WTC11 (cell line): ENCODE data around the gene UBA1. TPM values are rescaled to one million over a fixed set of nuclear protein-coding genes. Genes with fewer than 3 reads are reported as not detected.

Experiments
- ATAC-seq: fragments of 200-7000 bp; cut with Tn5 transposase; 2 replicates; pipeline ENCODE4 v1.10.0; 2021; ENCODE audit warnings: mild to moderate bottlenecking, moderate library complexity
- CTCF ChIA-PET: fragments of 300-600 bp; sonication (Branson Sonifier 250); formaldehyde crosslinking; loops from one replicate; lab custom pipeline; 2021; ENCODE audit warnings: antibody characterized with exemption; lab: Charles Lee
- POLR2A ChIA-PET: fragments of 350-600 bp; sonication (Branson Sonifier 250); formaldehyde crosslinking; loops from one replicate; lab custom pipeline; 2021; ENCODE audit warnings: antibody characterized with exemption; lab: Charles Lee
- DNase-seq: peaks from one replicate; pipeline ENCODE4 v3.0.0; 2021; ENCODE audit warnings: low spot score
- H3K27ac Mint-ChIP-seq: 2 replicates; pipeline ENCODE4 v1.8.0; 2021; ENCODE audit warnings: mixed read lengths
- H3K27me3 Mint-ChIP-seq: 2 replicates; pipeline ENCODE4 v1.8.0; 2021; ENCODE audit warnings: low read depth, mild to moderate bottlenecking, moderate library complexity, mixed read lengths
- H3K36me3 Mint-ChIP-seq: 2 replicates; pipeline ENCODE4 v1.8.0; 2021; ENCODE audit warnings: mixed read lengths
- H3K4me1 Mint-ChIP-seq: 2 replicates; pipeline ENCODE4 v1.8.0; 2022; ENCODE audit warnings: mixed read lengths
- H3K4me3 Mint-ChIP-seq: 2 replicates; pipeline ENCODE4 v1.8.0; 2021; ENCODE audit warnings: mild to moderate bottlenecking, moderate library complexity, mixed read lengths
- H3K9me3 Mint-ChIP-seq: 2 replicates; pipeline ENCODE4 v1.8.0; 2021; ENCODE audit warnings: mixed read lengths
- ESRRA ChIP-seq: sonication (generic); formaldehyde crosslinking; IDR thresholded peaks from 2 replicates; pipeline ENCODE4 v1.8.1; 2022; ENCODE audit warnings: mild to moderate bottlenecking, missing genetic modification reagents, borderline replicate concordance
- ETV6 ChIP-seq: sonication (generic); formaldehyde crosslinking; IDR thresholded peaks from 2 replicates; pipeline ENCODE4 v1.8.1; 2022; ENCODE audit warnings: mild to moderate bottlenecking, missing genetic modification reagents
- FOXJ3 ChIP-seq: sonication (generic); formaldehyde crosslinking; IDR thresholded peaks from 2 replicates; pipeline ENCODE4 v1.9.0; 2021; ENCODE audit warnings: missing genetic modification reagents, mild to moderate bottlenecking, borderline replicate concordance
- FOXP1 ChIP-seq: sonication (generic); formaldehyde crosslinking; IDR thresholded peaks from 2 replicates; pipeline ENCODE4 v1.8.0; 2022; ENCODE audit warnings: missing genetic modification reagents, mild to moderate bottlenecking, moderate library complexity, borderline replicate concordance
- MXD4 ChIP-seq: fragments of 250-450 bp; sonication (Bioruptor Pico); IDR thresholded peaks from 2 replicates; pipeline ENCODE4 v1.8.0; 2021; ENCODE audit warnings: mild to moderate bottlenecking, moderate library complexity, borderline replicate concordance
- MYBL2 ChIP-seq: sonication (generic); formaldehyde crosslinking; IDR thresholded peaks from 2 replicates; pipeline ENCODE4 v1.8.1; 2023; ENCODE audit warnings: mild to moderate bottlenecking, moderate library complexity, missing genetic modification reagents
- NR2C2 ChIP-seq: sonication (generic); formaldehyde crosslinking; IDR thresholded peaks from 2 replicates; pipeline ENCODE4 v1.8.0; 2022; ENCODE audit warnings: mild to moderate bottlenecking, missing genetic modification reagents
- TCF7 ChIP-seq: sonication (generic); formaldehyde crosslinking; IDR thresholded peaks from 2 replicates; pipeline ENCODE4 v1.8.0; 2022; ENCODE audit warnings: mild to moderate bottlenecking, low read depth, missing genetic modification reagents, moderate library complexity
- ZNF423 ChIP-seq: fragments of 250-450 bp; sonication (Bioruptor Pico); IDR thresholded peaks from 2 replicates; pipeline ENCODE4 v2.1.2; 2022; ENCODE audit warnings: mild to moderate bottlenecking, moderate library complexity
- total RNA-seq: library from RNA; stranded (reverse); gene quantifications from 3 replicates; pipeline ENCODE4 v1.2.3, GENCODE V29; 2021
- TF ChIP-seq, protein P1 (sequence below): sonication (generic); formaldehyde crosslinking; IDR thresholded peaks from 2 replicates; pipeline ENCODE4 v1.8.0; 2023; ENCODE audit warnings: missing genetic modification reagents, mild to moderate bottlenecking, borderline replicate concordance
- TF ChIP-seq, protein P2 (sequence below): sonication (generic); formaldehyde crosslinking; IDR thresholded peaks from 2 replicates; pipeline ENCODE4 v1.8.0; 2022; ENCODE audit warnings: mild to moderate bottlenecking, missing genetic modification reagents
- TF ChIP-seq, protein P3 (sequence below): sonication (generic); formaldehyde crosslinking; IDR thresholded peaks from 2 replicates; pipeline ENCODE4 v1.8.1; 2022; ENCODE audit warnings: mild to moderate bottlenecking, moderate library complexity, missing genetic modification reagents
- TF ChIP-seq, protein P4 (sequence below): fragments of 250-450 bp; sonication (Bioruptor Pico); IDR thresholded peaks from 2 replicates; pipeline ENCODE4 v1.9.0; 2021; ENCODE audit warnings: moderate library complexity, mild to moderate bottlenecking, inconsistent platforms, borderline replicate concordance
- TF ChIP-seq, protein P5 (sequence below): sonication (generic); formaldehyde crosslinking; IDR thresholded peaks from 2 replicates; pipeline ENCODE4 v1.8.1; 2023; ENCODE audit warnings: mild to moderate bottlenecking, missing genetic modification reagents, moderate library complexity
- TF ChIP-seq, protein P6 (sequence below): sonication (generic); formaldehyde crosslinking; IDR thresholded peaks from 2 replicates; pipeline ENCODE4 v1.8.1; 2023; ENCODE audit warnings: mild to moderate bottlenecking, moderate library complexity, missing genetic modification reagents
- TF ChIP-seq, protein P7 (sequence below): fragments of 250-450 bp; sonication (Bioruptor Pico); IDR thresholded peaks from 2 replicates; pipeline ENCODE4 v1.9.0; 2021; ENCODE audit warnings: mild to moderate bottlenecking, borderline replicate concordance
- TF ChIP-seq, protein P8 (sequence below): sonication (generic); formaldehyde crosslinking; IDR thresholded peaks from 2 replicates; pipeline ENCODE4 v1.8.1; 2023; ENCODE audit warnings: mild to moderate bottlenecking, missing genetic modification reagents, borderline replicate concordance

The UBA1 gene
- total RNA-seq, 1 experiment from 2014 or later, result 379 TPM

DNA sequence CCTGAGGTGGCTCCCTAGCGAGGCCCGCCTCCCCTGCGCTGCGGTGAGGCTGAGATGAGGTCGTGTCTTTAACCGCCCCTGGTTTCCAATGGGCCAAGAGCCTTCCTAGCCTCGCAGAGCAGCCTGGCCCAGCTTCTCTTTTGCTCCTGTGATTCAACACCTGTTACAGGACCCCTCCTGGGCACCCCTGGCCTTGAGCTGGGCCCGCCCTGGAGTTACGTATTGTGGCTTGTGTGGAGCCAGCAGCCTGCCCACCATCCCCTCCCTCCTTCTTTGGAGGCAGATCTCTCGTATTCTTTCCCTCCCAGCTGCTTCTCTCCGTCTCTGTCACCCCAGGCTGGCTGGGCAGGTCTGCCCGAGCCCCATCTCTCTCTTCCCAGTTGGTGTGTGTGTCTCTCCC lies 19.3 kb upstream of the UBA1 start (continued):
- TF ChIP-seq, protein P1, sequence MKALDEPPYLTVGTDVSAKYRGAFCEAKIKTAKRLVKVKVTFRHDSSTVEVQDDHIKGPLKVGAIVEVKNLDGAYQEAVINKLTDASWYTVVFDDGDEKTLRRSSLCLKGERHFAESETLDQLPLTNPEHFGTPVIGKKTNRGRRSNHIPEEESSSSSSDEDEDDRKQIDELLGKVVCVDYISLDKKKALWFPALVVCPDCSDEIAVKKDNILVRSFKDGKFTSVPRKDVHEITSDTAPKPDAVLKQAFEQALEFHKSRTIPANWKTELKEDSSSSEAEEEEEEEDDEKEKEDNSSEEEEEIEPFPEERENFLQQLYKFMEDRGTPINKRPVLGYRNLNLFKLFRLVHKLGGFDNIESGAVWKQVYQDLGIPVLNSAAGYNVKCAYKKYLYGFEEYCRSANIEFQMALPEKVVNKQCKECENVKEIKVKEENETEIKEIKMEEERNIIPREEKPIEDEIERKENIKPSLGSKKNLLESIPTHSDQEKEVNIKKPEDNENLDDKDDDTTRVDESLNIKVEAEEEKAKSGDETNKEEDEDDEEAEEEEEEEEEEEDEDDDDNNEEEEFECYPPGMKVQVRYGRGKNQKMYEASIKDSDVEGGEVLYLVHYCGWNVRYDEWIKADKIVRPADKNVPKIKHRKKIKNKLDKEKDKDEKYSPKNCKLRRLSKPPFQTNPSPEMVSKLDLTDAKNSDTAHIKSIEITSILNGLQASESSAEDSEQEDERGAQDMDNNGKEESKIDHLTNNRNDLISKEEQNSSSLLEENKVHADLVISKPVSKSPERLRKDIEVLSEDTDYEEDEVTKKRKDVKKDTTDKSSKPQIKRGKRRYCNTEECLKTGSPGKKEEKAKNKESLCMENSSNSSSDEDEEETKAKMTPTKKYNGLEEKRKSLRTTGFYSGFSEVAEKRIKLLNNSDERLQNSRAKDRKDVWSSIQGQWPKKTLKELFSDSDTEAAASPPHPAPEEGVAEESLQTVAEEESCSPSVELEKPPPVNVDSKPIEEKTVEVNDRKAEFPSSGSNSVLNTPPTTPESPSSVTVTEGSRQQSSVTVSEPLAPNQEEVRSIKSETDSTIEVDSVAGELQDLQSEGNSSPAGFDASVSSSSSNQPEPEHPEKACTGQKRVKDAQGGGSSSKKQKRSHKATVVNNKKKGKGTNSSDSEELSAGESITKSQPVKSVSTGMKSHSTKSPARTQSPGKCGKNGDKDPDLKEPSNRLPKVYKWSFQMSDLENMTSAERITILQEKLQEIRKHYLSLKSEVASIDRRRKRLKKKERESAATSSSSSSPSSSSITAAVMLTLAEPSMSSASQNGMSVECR (CRISPR knock-in tag), result no peak

DNA sequence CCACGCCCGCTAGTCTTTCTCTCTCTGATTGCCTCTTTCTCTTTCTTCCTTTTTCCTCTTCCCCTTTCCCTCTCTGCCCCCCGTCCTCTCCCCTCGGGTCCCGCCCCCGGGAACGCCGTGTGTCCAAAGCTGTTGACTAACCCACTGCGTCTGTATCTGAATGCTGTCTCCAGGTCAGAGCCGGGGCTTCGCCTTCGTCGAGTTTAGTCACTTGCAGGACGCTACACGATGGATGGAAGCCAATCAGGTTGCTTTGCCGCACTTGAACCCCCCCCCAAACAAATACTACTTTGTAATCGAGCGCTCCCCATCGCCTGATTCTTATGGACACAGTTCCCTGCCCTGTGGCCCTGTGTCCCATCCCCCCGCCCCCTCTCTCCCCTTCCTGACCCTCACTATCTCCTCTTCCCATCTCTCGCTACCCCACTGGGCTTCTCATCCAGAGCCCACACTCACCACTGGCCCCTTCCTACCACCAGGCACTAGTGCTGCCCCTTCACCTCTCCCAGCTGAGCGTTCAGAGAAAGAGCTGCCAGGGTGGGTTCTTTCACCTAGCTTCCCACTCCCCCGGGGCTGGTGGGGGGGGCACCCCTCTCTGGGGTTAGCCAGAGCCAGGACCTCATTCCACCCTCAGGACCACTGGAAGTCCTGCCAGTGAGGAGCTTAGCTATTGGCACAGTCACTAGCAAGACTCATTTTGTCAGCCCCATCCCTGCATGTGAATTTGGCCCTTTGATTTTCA lies 18.6 kb upstream of the UBA1 start:
- POLR2A ChIA-PET, result interaction anchor here (0.6 kb wide), 1 partner anchor 63 kb away, joined by 3 read pairs; no protein-coding TSS in a partner anchor
- Mint-ChIP-seq H3K36me3 (peaks cover 22% of the 10 kb centered on the region), H3K4me3 (no peak overlapping the region), H3K4me1 (no peaks in the 10 kb centered on the region), H3K9me3 (no peaks in the 10 kb centered on the region), H3K27ac (no peak overlapping the region), H3K27me3 (no peaks in the 10 kb centered on the region)
- no peak for ATAC-seq
- CTCF ChIA-PET, result no interaction called here
- no peak for DNase-seq
- no peak for TF ChIP-seq ETV6 (CRISPR knock-in tag)
- TF ChIP-seq MYBL2 (CRISPR knock-in tag), result no peak
- TF ChIP-seq MXD4 (CRISPR knock-in tag), result no peak
- TF ChIP-seq, protein P2, sequence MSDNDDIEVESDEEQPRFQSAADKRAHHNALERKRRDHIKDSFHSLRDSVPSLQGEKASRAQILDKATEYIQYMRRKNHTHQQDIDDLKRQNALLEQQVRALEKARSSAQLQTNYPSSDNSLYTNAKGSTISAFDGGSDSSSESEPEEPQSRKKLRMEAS (CRISPR knock-in tag), result no peak
- TF ChIP-seq TCF7 (CRISPR knock-in tag), result no peak
- TF ChIP-seq NR2C2 (CRISPR knock-in tag), result no peak
- TF ChIP-seq, protein P3, sequence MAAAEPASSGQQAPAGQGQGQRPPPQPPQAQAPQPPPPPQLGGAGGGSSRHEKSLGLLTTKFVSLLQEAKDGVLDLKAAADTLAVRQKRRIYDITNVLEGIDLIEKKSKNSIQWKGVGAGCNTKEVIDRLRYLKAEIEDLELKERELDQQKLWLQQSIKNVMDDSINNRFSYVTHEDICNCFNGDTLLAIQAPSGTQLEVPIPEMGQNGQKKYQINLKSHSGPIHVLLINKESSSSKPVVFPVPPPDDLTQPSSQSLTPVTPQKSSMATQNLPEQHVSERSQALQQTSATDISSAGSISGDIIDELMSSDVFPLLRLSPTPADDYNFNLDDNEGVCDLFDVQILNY (CRISPR knock-in tag), result no peak
- TF ChIP-seq ZNF423 (CRISPR knock-in tag), result no peak
- TF ChIP-seq ESRRA (CRISPR knock-in tag), result no peak
- TF ChIP-seq, protein P4, sequence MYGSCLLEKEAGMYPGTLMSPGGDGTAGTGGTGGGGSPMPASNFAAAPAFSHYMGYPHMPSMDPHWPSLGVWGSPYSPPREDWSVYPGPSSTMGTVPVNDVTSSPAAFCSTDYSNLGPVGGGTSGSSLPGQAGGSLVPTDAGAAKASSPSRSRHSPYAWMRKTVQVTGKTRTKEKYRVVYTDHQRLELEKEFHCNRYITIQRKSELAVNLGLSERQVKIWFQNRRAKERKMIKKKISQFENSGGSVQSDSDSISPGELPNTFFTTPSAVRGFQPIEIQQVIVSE (CRISPR knock-in tag), result no peak
- TF ChIP-seq, protein P5, sequence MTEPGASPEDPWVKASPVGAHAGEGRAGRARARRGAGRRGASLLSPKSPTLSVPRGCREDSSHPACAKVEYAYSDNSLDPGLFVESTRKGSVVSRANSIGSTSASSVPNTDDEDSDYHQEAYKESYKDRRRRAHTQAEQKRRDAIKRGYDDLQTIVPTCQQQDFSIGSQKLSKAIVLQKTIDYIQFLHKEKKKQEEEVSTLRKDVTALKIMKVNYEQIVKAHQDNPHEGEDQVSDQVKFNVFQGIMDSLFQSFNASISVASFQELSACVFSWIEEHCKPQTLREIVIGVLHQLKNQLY (CRISPR knock-in tag), result no peak
- no peak for TF ChIP-seq FOXP1 (CRISPR knock-in tag)
- no peak for TF ChIP-seq FOXJ3 (CRISPR knock-in tag)
- TF ChIP-seq, protein P6, sequence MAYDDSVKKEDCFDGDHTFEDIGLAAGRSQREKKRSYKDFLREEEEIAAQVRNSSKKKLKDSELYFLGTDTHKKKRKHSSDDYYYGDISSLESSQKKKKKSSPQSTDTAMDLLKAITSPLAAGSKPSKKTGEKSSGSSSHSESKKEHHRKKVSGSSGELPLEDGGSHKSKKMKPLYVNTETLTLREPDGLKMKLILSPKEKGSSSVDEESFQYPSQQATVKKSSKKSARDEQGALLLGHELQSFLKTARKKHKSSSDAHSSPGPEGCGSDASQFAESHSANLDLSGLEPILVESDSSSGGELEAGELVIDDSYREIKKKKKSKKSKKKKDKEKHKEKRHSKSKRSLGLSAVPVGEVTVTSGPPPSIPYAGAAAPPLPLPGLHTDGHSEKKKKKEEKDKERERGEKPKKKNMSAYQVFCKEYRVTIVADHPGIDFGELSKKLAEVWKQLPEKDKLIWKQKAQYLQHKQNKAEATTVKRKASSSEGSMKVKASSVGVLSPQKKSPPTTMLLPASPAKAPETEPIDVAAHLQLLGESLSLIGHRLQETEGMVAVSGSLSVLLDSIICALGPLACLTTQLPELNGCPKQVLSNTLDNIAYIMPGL (CRISPR knock-in tag), result no peak
- TF ChIP-seq, protein P7, sequence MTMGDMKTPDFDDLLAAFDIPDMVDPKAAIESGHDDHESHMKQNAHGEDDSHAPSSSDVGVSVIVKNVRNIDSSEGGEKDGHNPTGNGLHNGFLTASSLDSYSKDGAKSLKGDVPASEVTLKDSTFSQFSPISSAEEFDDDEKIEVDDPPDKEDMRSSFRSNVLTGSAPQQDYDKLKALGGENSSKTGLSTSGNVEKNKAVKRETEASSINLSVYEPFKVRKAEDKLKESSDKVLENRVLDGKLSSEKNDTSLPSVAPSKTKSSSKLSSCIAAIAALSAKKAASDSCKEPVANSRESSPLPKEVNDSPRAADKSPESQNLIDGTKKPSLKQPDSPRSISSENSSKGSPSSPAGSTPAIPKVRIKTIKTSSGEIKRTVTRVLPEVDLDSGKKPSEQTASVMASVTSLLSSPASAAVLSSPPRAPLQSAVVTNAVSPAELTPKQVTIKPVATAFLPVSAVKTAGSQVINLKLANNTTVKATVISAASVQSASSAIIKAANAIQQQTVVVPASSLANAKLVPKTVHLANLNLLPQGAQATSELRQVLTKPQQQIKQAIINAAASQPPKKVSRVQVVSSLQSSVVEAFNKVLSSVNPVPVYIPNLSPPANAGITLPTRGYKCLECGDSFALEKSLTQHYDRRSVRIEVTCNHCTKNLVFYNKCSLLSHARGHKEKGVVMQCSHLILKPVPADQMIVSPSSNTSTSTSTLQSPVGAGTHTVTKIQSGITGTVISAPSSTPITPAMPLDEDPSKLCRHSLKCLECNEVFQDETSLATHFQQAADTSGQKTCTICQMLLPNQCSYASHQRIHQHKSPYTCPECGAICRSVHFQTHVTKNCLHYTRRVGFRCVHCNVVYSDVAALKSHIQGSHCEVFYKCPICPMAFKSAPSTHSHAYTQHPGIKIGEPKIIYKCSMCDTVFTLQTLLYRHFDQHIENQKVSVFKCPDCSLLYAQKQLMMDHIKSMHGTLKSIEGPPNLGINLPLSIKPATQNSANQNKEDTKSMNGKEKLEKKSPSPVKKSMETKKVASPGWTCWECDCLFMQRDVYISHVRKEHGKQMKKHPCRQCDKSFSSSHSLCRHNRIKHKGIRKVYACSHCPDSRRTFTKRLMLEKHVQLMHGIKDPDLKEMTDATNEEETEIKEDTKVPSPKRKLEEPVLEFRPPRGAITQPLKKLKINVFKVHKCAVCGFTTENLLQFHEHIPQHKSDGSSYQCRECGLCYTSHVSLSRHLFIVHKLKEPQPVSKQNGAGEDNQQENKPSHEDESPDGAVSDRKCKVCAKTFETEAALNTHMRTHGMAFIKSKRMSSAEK (CRISPR knock-in tag), result no peak
- TF ChIP-seq, protein P8, sequence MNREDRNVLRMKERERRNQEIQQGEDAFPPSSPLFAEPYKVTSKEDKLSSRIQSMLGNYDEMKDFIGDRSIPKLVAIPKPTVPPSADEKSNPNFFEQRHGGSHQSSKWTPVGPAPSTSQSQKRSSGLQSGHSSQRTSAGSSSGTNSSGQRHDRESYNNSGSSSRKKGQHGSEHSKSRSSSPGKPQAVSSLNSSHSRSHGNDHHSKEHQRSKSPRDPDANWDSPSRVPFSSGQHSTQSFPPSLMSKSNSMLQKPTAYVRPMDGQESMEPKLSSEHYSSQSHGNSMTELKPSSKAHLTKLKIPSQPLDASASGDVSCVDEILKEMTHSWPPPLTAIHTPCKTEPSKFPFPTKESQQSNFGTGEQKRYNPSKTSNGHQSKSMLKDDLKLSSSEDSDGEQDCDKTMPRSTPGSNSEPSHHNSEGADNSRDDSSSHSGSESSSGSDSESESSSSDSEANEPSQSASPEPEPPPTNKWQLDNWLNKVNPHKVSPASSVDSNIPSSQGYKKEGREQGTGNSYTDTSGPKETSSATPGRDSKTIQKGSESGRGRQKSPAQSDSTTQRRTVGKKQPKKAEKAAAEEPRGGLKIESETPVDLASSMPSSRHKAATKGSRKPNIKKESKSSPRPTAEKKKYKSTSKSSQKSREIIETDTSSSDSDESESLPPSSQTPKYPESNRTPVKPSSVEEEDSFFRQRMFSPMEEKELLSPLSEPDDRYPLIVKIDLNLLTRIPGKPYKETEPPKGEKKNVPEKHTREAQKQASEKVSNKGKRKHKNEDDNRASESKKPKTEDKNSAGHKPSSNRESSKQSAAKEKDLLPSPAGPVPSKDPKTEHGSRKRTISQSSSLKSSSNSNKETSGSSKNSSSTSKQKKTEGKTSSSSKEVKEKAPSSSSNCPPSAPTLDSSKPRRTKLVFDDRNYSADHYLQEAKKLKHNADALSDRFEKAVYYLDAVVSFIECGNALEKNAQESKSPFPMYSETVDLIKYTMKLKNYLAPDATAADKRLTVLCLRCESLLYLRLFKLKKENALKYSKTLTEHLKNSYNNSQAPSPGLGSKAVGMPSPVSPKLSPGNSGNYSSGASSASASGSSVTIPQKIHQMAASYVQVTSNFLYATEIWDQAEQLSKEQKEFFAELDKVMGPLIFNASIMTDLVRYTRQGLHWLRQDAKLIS, result no peak
